HG02970 (cell line): ENCODE results near the gene C1orf87.

Experiments used
- ATAC-seq: cut with Tn5 transposase; IDR thresholded peaks from one replicate; pipeline ENCODE4 v1.9.1; 2021; ENCODE audit warnings: mild to moderate bottlenecking, moderate library complexity, moderate number of reproducible peaks; ENCODE audit not compliant: unreplicated experiment, low FRiP score

The C1orf87 gene

DNA sequence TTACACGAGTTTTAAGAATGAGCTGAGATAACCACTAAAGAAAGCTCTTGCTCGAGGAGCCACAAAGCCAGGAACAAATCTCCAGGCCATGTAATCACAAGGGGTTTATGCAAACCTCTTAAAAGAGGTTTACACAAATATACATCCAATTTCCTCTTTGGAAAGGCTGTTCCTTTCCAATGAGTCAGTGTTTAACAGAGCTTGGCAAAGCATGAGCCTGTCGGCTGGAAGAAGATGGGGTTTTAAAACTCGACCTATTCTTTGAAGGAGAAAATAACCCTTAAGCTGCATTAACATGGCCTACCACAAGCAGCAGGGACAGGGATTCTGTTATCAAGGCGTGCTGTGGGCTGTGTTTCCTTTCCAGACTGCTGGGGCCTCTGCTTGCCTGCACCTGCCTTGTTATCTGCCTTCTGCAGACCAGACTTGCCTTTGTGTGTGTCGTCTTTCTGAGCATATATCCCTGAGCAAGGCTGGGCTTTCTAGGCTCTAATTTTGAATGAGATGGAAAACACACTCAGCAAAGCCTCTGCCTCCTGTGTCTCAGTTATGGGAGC lies 106.4 kb downstream of the C1orf87 start:
- ATAC-seq, result no peak

DNA sequence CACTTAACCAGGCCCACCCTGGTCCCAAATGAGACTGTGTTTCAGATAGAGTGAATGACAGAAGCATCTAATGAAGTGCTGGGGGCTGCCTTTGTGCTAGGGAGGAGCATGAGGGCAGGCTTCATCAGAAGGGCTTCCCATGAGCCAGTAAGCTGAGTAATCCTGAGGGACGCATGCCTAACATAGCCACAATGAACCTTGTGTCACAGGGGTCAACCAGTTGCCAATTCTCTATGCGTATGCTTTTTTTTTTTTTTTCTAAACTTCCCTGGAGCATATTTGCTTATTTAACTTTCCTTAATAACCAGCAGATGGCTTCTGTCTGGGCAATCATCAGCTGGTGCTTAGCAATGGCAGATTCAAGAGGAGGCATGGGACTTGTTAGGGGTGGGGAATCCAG lies 121.5 kb downstream of the C1orf87 start:
- no peak for ATAC-seq

DNA sequence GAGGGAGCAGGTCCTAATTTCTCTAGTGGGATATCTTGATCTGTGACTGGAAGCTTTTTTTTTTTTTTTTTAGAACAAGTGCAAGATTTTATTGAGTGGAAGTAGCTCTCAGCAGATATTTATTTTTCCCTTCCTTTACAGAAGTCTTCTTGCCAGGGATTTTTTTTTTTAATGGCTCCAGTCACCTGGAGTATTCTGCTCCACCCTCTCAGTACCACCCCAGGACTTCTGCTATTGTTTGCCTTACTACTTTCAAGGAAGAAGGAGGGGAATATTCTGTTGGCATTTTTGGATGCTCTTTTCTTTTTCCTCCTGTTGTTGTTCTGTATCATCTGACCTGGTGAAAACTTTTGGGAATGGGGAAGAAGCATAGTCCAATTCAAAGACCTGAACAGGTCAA lies 123.9 kb downstream of the C1orf87 start:
- no peak for ATAC-seq

DNA sequence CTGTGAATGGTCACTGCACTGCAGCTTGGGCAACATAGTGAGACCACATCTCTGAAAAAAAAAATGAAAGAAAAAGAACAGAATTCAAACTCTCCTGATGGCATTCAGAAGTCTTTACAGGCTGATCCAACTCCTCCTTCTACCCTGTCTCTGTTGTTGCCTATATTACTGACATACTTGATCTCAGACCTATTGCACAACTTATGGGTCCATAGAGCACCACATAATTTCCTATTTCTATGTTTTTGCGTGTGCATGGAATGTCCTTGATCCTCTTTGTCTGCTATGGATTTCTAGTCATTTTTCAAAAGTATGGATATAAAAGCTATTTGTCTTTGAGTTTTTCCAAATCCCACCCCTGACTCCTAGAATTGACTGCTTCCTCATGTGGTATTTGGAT lies 124.6 kb downstream of the C1orf87 start:
- no peak for ATAC-seq

DNA sequence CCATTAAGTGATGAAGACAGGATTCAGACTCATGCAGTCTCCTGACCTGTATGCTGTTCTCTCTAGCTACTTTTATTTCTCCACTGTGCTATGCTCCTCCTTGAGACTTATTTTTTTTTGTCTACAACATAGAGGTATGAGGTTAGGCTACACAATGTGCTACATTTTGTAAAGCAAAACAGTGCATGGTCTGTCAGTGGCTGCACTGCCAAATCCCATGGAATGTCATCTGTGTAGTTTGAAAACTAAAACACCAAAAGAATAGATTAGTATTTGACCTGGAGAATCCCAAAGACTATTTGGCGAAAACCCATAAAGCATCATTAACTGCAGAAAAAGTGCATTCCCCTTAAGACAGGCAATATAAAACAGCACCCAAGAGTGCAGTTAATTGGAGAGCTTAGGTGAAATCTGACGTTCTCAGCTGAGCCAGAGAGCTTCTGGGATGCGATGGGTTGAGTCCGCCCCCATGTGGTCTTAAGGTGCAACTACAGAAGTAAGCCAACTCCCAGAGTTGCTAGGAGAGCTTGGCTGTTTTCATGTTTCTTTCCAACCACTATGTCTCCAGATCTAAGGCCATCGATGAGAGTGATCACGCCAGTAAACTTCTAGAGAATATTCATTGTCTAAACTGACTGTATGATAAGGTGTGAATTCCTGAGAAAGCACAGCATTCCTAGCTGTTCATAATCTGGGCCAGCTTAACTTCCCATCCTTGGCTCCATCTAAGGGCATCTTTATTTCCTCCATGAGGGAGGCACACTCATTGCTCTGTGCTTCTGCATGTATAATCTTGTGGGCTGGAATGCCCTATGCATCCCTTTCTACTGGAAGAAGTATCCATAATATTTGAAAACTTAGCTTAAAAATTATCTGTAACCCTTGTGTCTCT lies 126.3 kb downstream of the C1orf87 start:
- ATAC-seq, result no peak

DNA sequence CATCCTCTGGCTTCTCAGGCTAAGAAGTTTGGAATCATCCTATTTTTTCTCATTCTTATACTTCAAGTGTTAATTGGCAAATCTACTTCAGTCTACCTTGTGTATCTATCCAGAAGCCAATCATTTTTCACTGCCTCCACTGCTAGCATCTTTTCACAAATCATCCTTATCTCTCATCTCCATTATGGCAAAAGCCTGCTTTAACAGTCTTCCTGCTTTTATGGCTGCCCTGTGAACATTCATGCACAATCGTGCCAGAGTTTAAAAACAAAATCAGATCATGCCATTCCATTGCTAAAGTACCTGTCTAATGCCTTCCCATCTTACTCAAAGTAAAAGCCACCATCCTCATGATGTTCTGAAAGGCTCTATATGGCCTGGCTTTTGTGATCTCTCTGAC lies 127.8 kb downstream of the C1orf87 start:
- ATAC-seq, result no peak
